GM12874 (cell line): Measurements from ENCODE around the gene TJP2.

Source experiments
- CTCF ChIP-seq: IDR thresholded peaks from 2 replicates; pipeline ENCODE4 v1.5.1; 2011; ENCODE audit warnings: low read depth, mild to moderate bottlenecking, control low read depth, low read length, moderate library complexity; ENCODE audit not compliant: insufficient read depth

The TJP2 gene

GRCh38 chr9:69193685-69194032 lies 19.6 kb downstream of the TJP2 start:
- no peak for TF ChIP-seq CTCF

- no peak for TF ChIP-seq CTCF
These were observed 20.8 kb downstream of the TJP2 start for GRCh38 chr9:69194702-69195418.

- TF ChIP-seq CTCF: no peak
These were observed 21.6 kb downstream of the TJP2 start for GRCh38 chr9:69195668-69196067.

- TF ChIP-seq CTCF: no peak
These were observed 23.6 kb downstream of the TJP2 start for GRCh38 chr9:69197687-69198086.

GRCh38 chr9:69198521-69199220 lies 24.6 kb downstream of the TJP2 start:
- TF ChIP-seq CTCF: no peak

- TF ChIP-seq CTCF: no peak
These were observed 25.8 kb downstream of the TJP2 start for GRCh38 chr9:69199769-69200470.

GRCh38 chr9:69202556-69202955 lies 28.5 kb downstream of the TJP2 start:
- no peak for TF ChIP-seq CTCF
